Measurements from ENCODE around the gene ADM.

ADM gene

GRCh38 chr11:10289765-10290380, 15.0 kb upstream of the ADM start:
- DNase-seq (ENCODE audit: low read depth in 1 of 2, low spot score in 1 of 2) = no peak

- no peak for DNase-seq (ENCODE audit: low read depth in 1 of 2, low spot score in 1 of 2)
Observed at GRCh38 chr11:10291801-10292638, 12.9 kb upstream of the ADM start.

- DNase-seq (ENCODE audit: low read depth in 1 of 2, low spot score in 1 of 2) = peak; percentile 55 to 69
Observed at GRCh38 chr11:10293423-10294289, 11.2 kb upstream of the ADM start, which contains the start of gene SBF2. Gene SBF2, minus strand, starts transcription at chr11:10294219. Its CDS starts 150 bp downstream, at chr11:10294069.

GRCh38 chr11:10294290-10294953, 10.5 kb upstream of the ADM start:
- DNase-seq (ENCODE audit: low read depth in 1 of 2, low spot score in 1 of 2) = no peak

- no peak for DNase-seq (ENCODE audit: low read depth in 1 of 2, low spot score in 1 of 2)
Observed at GRCh38 chr11:10295064-10295901, 9.6 kb upstream of the ADM start.

- DNase-seq (ENCODE audit: low read depth in 1 of 2, low spot score in 1 of 2) = no peak
Observed at GRCh38 chr11:10298342-10298741, 6.5 kb upstream of the ADM start.

GRCh38 chr11:10301656-10302358, 3.1 kb upstream of the ADM start:
- DNase-seq (ENCODE audit: low read depth in 1 of 2, low spot score in 1 of 2) = no peak

GRCh38 chr11:10302359-10302743, 2.5 kb upstream of the ADM start:
- DNase-seq (ENCODE audit: low read depth in 1 of 2, low spot score in 1 of 2) = no peak

- peak in 1 of 2 donors; percentile 50 for DNase-seq (ENCODE audit: low read depth in 1 of 2, low spot score in 1 of 2)
Observed at GRCh38 chr11:10302744-10303557, 1.9 kb upstream of the ADM start.

- no peak for DNase-seq (ENCODE audit: low read depth in 1 of 2, low spot score in 1 of 2)
Observed at GRCh38 chr11:10303558-10304363, 1.1 kb upstream of the ADM start.

GRCh38 chr11:10305262-10305963, 540 bp downstream of the ADM start:
- no peak for DNase-seq (ENCODE audit: low read depth in 1 of 2, low spot score in 1 of 2)

- DNase-seq (ENCODE audit: low read depth in 1 of 2, low spot score in 1 of 2) = no peak
Observed at GRCh38 chr11:10305964-10306918, 1.4 kb downstream of the ADM start.

- no peak for DNase-seq (ENCODE audit: low read depth in 1 of 2, low spot score in 1 of 2)
Observed at GRCh38 chr11:10307022-10307399, 2.1 kb downstream of the ADM start.

- peak; percentile 70 to 78 for DNase-seq (ENCODE audit: low read depth in 1 of 2, low spot score in 1 of 2)
Observed at GRCh38 chr11:10307400-10308200, 2.7 kb downstream of the ADM start.

- DNase-seq (ENCODE audit: low read depth in 1 of 2, low spot score in 1 of 2) = no peak
Observed at GRCh38 chr11:10308201-10308954, 3.5 kb downstream of the ADM start.

Measured in activated T-helper 1 cell treated with anti-CD3 and anti-CD28 coated beads, Interleukin-2, amount 50 U/mL, for 16 hours (primary cell).